HUES6 (cell line): ENCODE measurements around the gene FABP3.

Experiments used
- H3K27ac ChIP-seq: 2 replicates; pipeline ENCODE4 v1.7.0; 2013; ENCODE audit warnings: low read depth, mild to moderate bottlenecking, low read length, inconsistent platforms
- H3K27me3 ChIP-seq: 2 replicates; pipeline ENCODE4 v1.6.1; 2013; ENCODE audit warnings: low read length; ENCODE audit not compliant: control insufficient read depth, insufficient read depth
- H3K36me3 ChIP-seq: 2 replicates; pipeline ENCODE4 v1.6.1; 2013; ENCODE audit warnings: low read length; ENCODE audit not compliant: control insufficient read depth, insufficient read depth
- H3K4me1 ChIP-seq: 2 replicates; pipeline ENCODE4 v1.6.1; 2013; ENCODE audit warnings: low read length; ENCODE audit not compliant: control insufficient read depth, insufficient read depth
- H3K4me3 ChIP-seq: 2 replicates; pipeline ENCODE4 v1.5.1; 2013; ENCODE audit warnings: low read depth, low read length
- H3K9ac ChIP-seq: one replicate; pipeline ENCODE4 v1.6.1; 2013; ENCODE audit warnings: mild to moderate bottlenecking, low read length
- H3K9me3 ChIP-seq: 2 replicates; pipeline ENCODE4 v1.6.1; 2013; ENCODE audit warnings: low read depth, low read length; ENCODE audit not compliant: control insufficient read depth, insufficient read depth

The FABP3 gene

DNA sequence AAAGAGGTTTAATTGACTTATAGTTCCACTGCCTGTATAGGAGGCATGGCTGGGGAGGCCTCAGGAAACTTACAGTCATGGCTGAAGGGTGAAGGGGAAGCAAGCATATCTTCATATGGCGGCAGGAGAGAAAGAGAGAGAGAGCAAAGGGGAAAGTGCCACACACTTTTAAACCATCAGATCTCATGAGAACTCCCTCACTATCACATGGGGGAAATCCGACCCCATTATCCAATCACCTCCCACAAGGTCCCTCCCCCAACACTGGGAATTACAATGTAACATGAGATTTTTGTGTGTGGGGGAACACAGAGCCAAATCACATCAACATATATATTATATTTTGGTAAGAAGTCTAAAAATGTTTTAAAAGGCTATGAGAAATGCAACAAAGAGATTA is 27.2 kb downstream of the FABP3 start:
- H3K27ac ChIP-seq = no peak overlapping the region
- no peak overlapping the region for H3K4me3 ChIP-seq
- H3K9ac ChIP-seq = no peak overlapping the region
- H3K9me3 ChIP-seq = no peaks in the 10 kb centered on the region
- H3K4me1 ChIP-seq = no peaks in the 10 kb centered on the region
- no peaks in the 10 kb centered on the region for H3K27me3 ChIP-seq
- peaks cover 41% of the 10 kb centered on the region for H3K36me3 ChIP-seq

DNA sequence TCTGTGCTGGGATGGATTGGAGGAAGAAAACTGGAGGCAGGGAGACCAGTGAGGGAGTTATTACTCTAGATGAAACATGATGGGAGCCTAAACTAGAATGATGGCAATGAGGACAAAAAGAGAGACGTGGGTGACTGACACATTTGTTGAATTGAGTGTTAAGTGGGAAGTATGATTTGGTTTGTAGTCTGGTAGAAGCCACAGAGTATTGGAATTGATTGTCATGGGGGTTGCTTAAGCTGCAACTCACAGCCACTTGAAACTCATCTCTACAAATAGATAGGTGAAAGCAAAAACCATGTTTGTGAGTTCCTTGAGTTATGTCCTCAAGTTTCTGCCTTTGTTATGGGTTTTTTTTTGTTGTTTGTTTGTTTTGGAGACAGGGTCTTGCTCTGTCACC is 28.4 kb downstream of the FABP3 start:
- H3K4me1 ChIP-seq = no peaks in the 10 kb centered on the region
- H3K27me3 ChIP-seq = no peaks in the 10 kb centered on the region
- H3K36me3 ChIP-seq = peaks cover 34% of the 10 kb centered on the region
- no peak overlapping the region for H3K27ac ChIP-seq
- no peaks in the 10 kb centered on the region for H3K9me3 ChIP-seq
- no peak overlapping the region for H3K4me3 ChIP-seq
- no peak overlapping the region for H3K9ac ChIP-seq

DNA sequence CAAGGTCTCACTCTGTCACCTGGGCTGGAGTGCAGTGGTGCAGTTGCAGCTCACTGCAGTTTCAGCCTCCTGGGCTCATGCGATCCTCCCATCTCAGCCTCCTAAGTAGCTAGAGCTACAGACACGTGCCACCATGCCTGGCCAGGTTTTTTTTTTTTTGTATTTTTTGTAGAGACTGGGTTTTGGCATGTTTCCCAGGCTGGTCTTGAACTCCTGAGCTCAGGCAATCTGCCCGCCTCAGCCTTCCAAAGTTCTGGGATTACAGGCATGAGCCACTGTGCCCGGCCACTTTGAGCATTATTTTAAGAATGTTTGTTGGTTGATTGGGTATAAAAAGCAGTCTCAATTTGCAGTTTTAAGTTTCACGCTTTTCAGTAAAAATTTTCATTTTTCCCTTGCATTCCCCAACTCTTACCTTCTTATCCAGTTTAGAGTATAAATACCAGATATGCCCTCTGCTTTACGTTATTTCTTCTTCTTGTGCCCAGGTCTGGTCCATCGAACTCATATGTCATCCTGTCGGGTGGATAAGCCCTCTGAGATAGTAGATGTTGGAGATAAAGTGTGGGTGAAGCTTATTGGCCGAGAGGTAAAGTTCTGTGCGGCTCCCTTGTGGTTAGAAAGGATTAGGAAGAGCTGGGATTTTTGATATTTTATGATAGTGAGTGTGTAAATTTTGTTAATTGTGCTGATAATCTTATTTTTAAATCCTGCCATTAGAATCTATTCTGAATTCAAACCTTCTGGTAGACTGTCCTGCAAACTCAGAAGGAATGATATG is 36.0 kb downstream of the FABP3 start:
- Histone ChIP-seq H3K4me1 (no peaks in the 10 kb centered on the region), H3K27me3 (no peaks in the 10 kb centered on the region), H3K4me3 (no peak overlapping the region), H3K9me3 (no peaks in the 10 kb centered on the region), H3K36me3 (peaks cover 24% of the 10 kb centered on the region), H3K9ac (no peak overlapping the region), H3K27ac (no peak overlapping the region)

DNA sequence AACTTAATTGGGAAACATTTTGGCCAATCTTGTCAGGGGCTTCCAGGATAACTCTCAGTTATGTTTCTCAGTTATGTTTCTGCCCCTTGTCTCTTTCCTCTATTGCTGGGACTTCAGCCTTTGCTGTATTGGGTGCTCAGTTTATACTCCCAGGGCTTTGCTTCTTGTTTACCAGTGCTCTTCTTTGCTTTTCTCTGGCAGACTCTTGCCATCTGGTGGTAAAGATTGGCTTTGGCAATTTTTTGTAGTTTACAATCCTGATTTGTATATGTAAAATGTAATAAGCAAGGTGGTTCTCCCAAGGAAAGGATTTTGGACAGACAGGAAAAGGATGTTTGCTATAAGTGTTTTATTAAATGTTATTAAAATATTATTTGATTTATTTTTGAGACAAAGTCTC is 37.9 kb downstream of the FABP3 start:
- no peak overlapping the region for H3K27ac ChIP-seq
- H3K9me3 ChIP-seq = no peaks in the 10 kb centered on the region
- H3K4me3 ChIP-seq = no peak overlapping the region
- no peaks in the 10 kb centered on the region for H3K4me1 ChIP-seq
- no peaks in the 10 kb centered on the region for H3K27me3 ChIP-seq
- H3K9ac ChIP-seq = no peak overlapping the region
- peaks cover 24% of the 10 kb centered on the region for H3K36me3 ChIP-seq

DNA sequence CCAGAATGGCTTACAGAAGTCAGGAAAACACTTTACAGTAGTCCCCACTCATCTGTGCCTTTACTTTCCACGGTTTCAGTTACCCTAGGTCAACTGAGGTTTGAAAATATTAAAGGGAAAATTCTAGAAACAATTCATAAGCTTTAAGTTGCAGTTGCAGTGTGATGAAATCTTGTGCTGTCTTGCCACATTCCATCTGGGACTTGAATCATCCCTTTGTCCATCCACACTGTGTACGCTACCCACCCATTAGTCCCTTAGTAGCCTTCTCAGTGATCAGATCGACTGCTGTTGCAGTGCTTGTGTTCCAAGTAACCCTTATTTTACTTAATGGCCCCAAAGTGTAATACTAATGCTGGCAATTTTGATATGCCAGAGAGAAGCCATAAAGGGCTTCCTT is 45.5 kb downstream of the FABP3 start:
- peaks cover 9% of the 10 kb centered on the region; the same call in 1 of the 2 replicates for H3K36me3 ChIP-seq
- no peaks in the 10 kb centered on the region for H3K9me3 ChIP-seq
- H3K4me3 ChIP-seq = no peak overlapping the region
- H3K9ac ChIP-seq = no peak overlapping the region
- H3K27ac ChIP-seq = no peak overlapping the region
- no peaks in the 10 kb centered on the region for H3K4me1 ChIP-seq
- no peaks in the 10 kb centered on the region for H3K27me3 ChIP-seq

DNA sequence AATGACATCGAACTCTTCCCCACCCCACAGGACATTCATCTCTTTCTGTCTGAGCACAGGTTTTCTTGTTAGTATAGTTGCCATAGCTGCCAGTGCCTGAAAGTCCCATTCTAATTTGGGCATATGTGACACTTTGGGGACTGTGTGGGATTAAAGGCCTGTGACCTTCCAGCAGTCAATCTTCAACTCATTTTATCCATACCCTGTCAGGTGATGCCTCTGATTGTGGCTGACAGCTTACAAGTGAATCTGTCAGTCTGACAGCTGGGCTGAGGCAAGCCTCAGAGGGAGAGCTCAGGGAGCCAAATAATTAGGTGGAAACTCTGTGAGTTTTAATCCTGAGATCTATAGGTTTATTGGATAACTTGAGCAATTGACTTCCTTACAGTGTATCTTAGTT is 46.4 kb downstream of the FABP3 start:
- no peaks in the 10 kb centered on the region for H3K9me3 ChIP-seq
- no peaks in the 10 kb centered on the region for H3K4me1 ChIP-seq
- H3K27ac ChIP-seq = no peak overlapping the region
- H3K4me3 ChIP-seq = no peak overlapping the region
- no peaks in the 10 kb centered on the region for H3K27me3 ChIP-seq
- H3K9ac ChIP-seq = no peak overlapping the region
- H3K36me3 ChIP-seq = peaks cover 15% of the 10 kb centered on the region

DNA sequence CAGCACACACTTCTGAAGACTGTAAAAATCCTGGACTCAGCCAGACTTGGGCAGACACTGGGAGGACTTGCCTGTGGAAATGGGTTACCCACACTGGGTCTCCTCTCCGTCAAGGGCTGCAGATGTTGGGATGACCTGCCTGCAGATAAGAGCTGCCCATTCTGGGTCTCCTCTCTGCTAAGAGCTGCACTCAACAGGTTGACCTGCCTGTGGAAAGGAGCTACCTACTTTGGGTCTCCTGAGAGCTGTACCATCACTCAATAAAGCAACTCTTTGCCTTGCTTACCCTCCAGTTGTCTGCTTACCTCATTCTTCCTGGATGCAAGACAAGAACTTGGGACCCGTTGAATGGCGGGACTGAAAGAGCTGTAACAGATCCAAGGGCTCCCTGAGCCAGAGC is 47.9 kb downstream of the FABP3 start:
- Histone ChIP-seq H3K9ac (no peak overlapping the region), H3K9me3 (no peaks in the 10 kb centered on the region), H3K27me3 (no peaks in the 10 kb centered on the region), H3K27ac (no peak overlapping the region), H3K36me3 (peaks cover 28% of the 10 kb centered on the region), H3K4me1 (no peaks in the 10 kb centered on the region), H3K4me3 (no peak overlapping the region)

DNA sequence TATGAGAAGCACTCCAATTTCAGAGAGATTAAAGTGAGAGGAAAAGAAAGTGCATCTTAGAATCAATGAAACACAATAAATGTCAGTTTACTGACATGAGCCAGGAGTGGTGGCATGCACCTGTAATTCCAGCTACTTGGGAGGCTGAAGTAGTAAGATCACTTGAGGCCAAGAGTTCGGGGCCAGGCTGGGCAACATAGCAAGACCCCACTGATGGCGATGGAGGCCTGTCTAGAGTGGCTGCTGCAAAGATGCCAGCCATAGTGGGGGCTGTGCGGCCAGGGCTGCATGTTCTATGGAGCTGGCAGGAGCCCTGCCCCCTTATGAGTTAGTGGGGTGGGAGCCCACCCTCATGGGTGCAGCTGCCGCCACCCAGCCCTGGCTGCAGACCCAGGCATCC is 48.8 kb downstream of the FABP3 start:
- no peaks in the 10 kb centered on the region for H3K4me1 ChIP-seq
- no peak overlapping the region for H3K27ac ChIP-seq
- no peak overlapping the region for H3K9ac ChIP-seq
- H3K9me3 ChIP-seq = no peaks in the 10 kb centered on the region
- peaks cover 37% of the 10 kb centered on the region for H3K36me3 ChIP-seq
- H3K27me3 ChIP-seq = no peaks in the 10 kb centered on the region
- no peak overlapping the region for H3K4me3 ChIP-seq

DNA sequence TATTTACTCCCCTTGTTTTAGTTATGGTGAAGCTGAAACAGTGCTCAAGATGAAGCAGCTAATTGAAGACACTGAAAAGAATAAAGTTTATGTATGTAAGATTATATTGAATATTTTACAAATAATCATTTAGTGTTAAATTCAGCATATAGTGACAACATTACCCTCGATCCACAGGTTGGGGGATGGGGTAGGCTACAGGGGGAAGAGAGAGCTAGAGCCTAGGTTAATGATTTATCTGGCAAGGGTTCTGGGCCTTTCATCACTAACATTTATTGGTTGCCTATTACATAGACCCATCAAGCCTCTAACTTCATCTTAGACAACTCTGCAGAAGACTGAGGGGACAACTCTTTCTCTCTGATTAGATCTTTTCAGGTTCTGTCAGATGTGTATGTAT is 54.7 kb downstream of the FABP3 start:
- Histone ChIP-seq H3K36me3 (peaks cover 79% of the 10 kb centered on the region), H3K27ac (no peak overlapping the region), H3K4me3 (no peak overlapping the region), H3K4me1 (no peaks in the 10 kb centered on the region), H3K9ac (no peak overlapping the region), H3K27me3 (no peaks in the 10 kb centered on the region), H3K9me3 (no peaks in the 10 kb centered on the region)

DNA sequence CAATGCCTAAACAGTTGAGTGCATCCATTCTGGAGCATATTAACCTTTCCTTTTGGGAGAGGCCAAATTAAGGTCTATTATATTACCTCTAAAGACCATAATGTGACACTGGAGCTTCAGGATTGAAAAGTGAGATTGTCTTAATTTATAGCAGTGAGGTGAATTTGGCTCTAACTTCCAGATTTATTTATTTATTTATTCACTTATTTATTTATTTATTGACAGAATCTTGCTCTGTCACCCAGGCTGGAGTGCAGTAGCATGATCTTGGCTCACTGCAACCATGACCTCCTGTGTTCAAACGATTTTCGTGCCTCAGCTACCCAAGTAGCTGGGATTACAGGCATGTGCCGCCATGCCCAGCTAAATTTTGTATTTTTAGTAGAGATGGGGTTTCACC is 57.0 kb downstream of the FABP3 start:
- Histone ChIP-seq H3K4me1 (no peaks in the 10 kb centered on the region), H3K9ac (no peak overlapping the region), H3K9me3 (no peaks in the 10 kb centered on the region), H3K4me3 (no peak overlapping the region), H3K27ac (no peak overlapping the region), H3K27me3 (no peaks in the 10 kb centered on the region), H3K36me3 (peaks cover 88% of the 10 kb centered on the region)
